ENCODE measurements around the gene MBNL2. TPM values are rescaled to one million over a fixed set of nuclear protein-coding genes. Genes with fewer than 3 reads are reported as not detected.
A peak's percentile ranks its signal among the peaks of the same experiment; 100 is the strongest.

Gene MBNL2
- total RNA-seq = 100 to 1,000 TPM in 2 of 4 donors, 10 to 100 TPM in 2; 92.8 to 132 (median 101) TPM

GRCh38 chr13:97221989-97222700 is at the start of gene MBNL2:
Gene MBNL2, plus strand, starts transcription at chr13:97222333. Its CDS starts 53,903 bp downstream, at chr13:97276236.
- 4% methylated on average over 15 of the region's 15 CpGs for WGBS
- Histone ChIP-seq H3K9me3 (no peaks in the 10 kb centered on the region), H3K4me3 (peak within 1 kb of the TSS; percentile 62 to 74 (median 69)), H3K27me3 (no peaks in the 10 kb centered on the region), H3K27ac (replicated peaks in 1 of 4) (peak within 1 kb of the TSS; percentile 90 to 94 (median 92)), H3K36me3 (no peaks in the 10 kb centered on the region), H3K4me1 (peaks cover 18 to 34% (median 30%) of the 10 kb centered on the region in 4 donors)
- TF ChIP-seq POLR2A (IDR thresholded peaks at IDR 0.05; ENCODE audit: low read depth) = peak; percentile 67
- TF ChIP-seq POLR2AphosphoS5 (IDR thresholded peaks at IDR 0.05) = peak; percentile 94 to 97
- TF ChIP-seq CTCF (IDR thresholded peaks at IDR 0.05) = no peak
- TF ChIP-seq EP300 (IDR thresholded peaks at IDR 0.05) = peak; percentile 42
- intact Hi-C loops (cut with DNase I) = loop anchor here (2.0 to 10.0 kb wide), 3 partner anchors 110 to 213 kb away; partner anchors contain the start of gene RAP2A
- peak; percentile 98 for DNase-seq (ENCODE audit: extremely low spot score)

- intact Hi-C loops (cut with DNase I) = no loop called here
- Histone ChIP-seq H3K4me1 (no peaks in the 10 kb centered on the region), H3K9me3 (peaks cover 0 to 8% (median 0%) of the 10 kb centered on the region in 4 donors), H3K27ac (replicated peaks in 1 of 4) (no peak overlapping the region), H3K4me3 (no peak overlapping the region), H3K27me3 (no peaks in the 10 kb centered on the region), H3K36me3 (no peaks in the 10 kb centered on the region)
- TF ChIP-seq CTCF (IDR thresholded peaks at IDR 0.05) = no peak
- no peak for TF ChIP-seq EP300 (IDR thresholded peaks at IDR 0.05)
- TF ChIP-seq POLR2A (IDR thresholded peaks at IDR 0.05; ENCODE audit: low read depth) = no peak
- no peak for TF ChIP-seq POLR2AphosphoS5 (IDR thresholded peaks at IDR 0.05)
- no peak for DNase-seq (ENCODE audit: extremely low spot score)
These were observed 47.5 kb upstream of the MBNL2 start for GRCh38 chr13:97174638-97175037.

- DNase-seq (ENCODE audit: extremely low spot score) = no peak
- WGBS = 91% methylated on average over 4 of the region's 4 CpGs
- TF ChIP-seq POLR2A (IDR thresholded peaks at IDR 0.05; ENCODE audit: low read depth) (no peak), EP300 (IDR thresholded peaks at IDR 0.05) (no peak), CTCF (IDR thresholded peaks at IDR 0.05) (no peak), POLR2AphosphoS5 (IDR thresholded peaks at IDR 0.05) (no peak)
These were observed 47.1 kb upstream of the MBNL2 start for GRCh38 chr13:97175041-97175440.

GRCh38 chr13:97179501-97179900 is 42.6 kb upstream of the MBNL2 start:
- intact Hi-C loops (cut with DNase I) = no loop called here
- no peak for TF ChIP-seq POLR2A (IDR thresholded peaks at IDR 0.05; ENCODE audit: low read depth)
- no peak for TF ChIP-seq POLR2AphosphoS5 (IDR thresholded peaks at IDR 0.05)
- TF ChIP-seq EP300 (IDR thresholded peaks at IDR 0.05) = no peak
- no peak for TF ChIP-seq CTCF (IDR thresholded peaks at IDR 0.05)
- H3K27me3 ChIP-seq = no peaks in the 10 kb centered on the region
- H3K4me3 ChIP-seq = no peak overlapping the region
- no peak overlapping the region for H3K27ac ChIP-seq (replicated peaks in 1 of 4)
- H3K4me1 ChIP-seq = no peaks in the 10 kb centered on the region
- peaks cover 0 to 7% (median 0%) of the 10 kb centered on the region in 4 donors for H3K9me3 ChIP-seq
- no peaks in the 10 kb centered on the region for H3K36me3 ChIP-seq
- 98% methylated on average over 2 of the region's 2 CpGs for WGBS
- no peak for DNase-seq (ENCODE audit: extremely low spot score)

More at GRCh38 chr13:97175041-97175440, 47.1 kb upstream of the MBNL2 start:
- intact Hi-C loops (cut with DNase I) = no loop called here
- no peak overlapping the region for H3K27ac ChIP-seq (replicated peaks in 1 of 4)
- H3K9me3 ChIP-seq = peaks cover 0 to 8% (median 0%) of the 10 kb centered on the region in 4 donors
- no peak overlapping the region for H3K4me3 ChIP-seq
- H3K4me1 ChIP-seq = no peaks in the 10 kb centered on the region
- no peaks in the 10 kb centered on the region for H3K36me3 ChIP-seq
- H3K27me3 ChIP-seq = no peaks in the 10 kb centered on the region
